ENCODE measurements around the gene CDKN2AIPNL. TPM values are rescaled to one million over a fixed set of nuclear protein-coding genes. Genes with fewer than 3 reads are reported as not detected.
A peak's percentile ranks its signal among the peaks of the same experiment; 100 is the strongest.

Gene CDKN2AIPNL, protein sequence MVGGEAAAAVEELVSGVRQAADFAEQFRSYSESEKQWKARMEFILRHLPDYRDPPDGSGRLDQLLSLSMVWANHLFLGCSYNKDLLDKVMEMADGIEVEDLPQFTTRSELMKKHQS
- 10 to 100 TPM; 44.0 to 44.4 (median 44.0) TPM for total RNA-seq

- DNase-seq (peak; percentile 87), ATAC-seq (peak; percentile 100)
- H3K9me3 Mint-ChIP-seq: no peaks in the 10 kb centered on the region
- peaks cover 34% of the 10 kb centered on the region for H3K4me1 Mint-ChIP-seq (ENCODE audit: low read depth)
- H3K4me3 Mint-ChIP-seq: peak within 1 kb of the TSS; percentile 93
- peaks cover 9% of the 10 kb centered on the region for H3K36me3 Mint-ChIP-seq (ENCODE audit: insufficient read depth)
- no peaks in the 10 kb centered on the region for H3K27me3 Mint-ChIP-seq (ENCODE audit: low read depth)
Observed at GRCh38 chr5:134411546-134412266, at the start of gene CDKN2AIPNL. Gene CDKN2AIPNL (minus strand): TSS chr5:134411881. CDS start chr5:134411854, 27 bp downstream.

DNA sequence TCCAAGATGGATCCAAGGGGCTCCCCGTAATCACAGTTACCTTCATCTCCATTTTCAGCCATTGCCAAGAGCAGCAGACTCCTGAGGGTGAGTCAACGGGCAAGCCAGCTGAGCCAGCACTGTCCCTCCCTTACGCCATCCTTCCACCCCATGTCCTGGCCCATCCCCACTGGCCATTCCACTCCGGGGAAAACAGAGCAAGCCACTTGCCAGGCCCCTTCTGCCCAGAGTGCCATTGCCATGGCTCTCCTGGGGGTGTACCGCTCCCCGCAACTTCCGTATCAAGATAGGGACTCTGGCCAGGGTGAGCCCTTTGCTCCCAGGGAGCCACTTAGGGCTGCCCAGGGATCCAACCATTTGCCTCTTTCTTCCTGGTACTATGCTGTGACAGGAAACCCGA, 48.9 kb upstream of the CDKN2AIPNL start:
- H3K4me3 Mint-ChIP-seq: no peak overlapping the region
- H3K27me3 Mint-ChIP-seq (ENCODE audit: low read depth): no peaks in the 10 kb centered on the region
- H3K36me3 Mint-ChIP-seq (ENCODE audit: insufficient read depth): no peaks in the 10 kb centered on the region
- ATAC-seq (no peak), DNase-seq (no peak)
- H3K9me3 Mint-ChIP-seq: no peaks in the 10 kb centered on the region
- peaks cover 4% of the 10 kb centered on the region for H3K4me1 Mint-ChIP-seq (ENCODE audit: low read depth)

- Mint-ChIP-seq H3K36me3 (ENCODE audit: insufficient read depth) (no peaks in the 10 kb centered on the region), H3K4me1 (ENCODE audit: low read depth) (no peaks in the 10 kb centered on the region), H3K27me3 (ENCODE audit: low read depth) (no peaks in the 10 kb centered on the region), H3K4me3 (no peak overlapping the region), H3K9me3 (no peaks in the 10 kb centered on the region)
- DNase-seq (no peak), ATAC-seq (no peak)
Observed at GRCh38 chr5:134459491-134459890, 47.8 kb upstream of the CDKN2AIPNL start.

DNA sequence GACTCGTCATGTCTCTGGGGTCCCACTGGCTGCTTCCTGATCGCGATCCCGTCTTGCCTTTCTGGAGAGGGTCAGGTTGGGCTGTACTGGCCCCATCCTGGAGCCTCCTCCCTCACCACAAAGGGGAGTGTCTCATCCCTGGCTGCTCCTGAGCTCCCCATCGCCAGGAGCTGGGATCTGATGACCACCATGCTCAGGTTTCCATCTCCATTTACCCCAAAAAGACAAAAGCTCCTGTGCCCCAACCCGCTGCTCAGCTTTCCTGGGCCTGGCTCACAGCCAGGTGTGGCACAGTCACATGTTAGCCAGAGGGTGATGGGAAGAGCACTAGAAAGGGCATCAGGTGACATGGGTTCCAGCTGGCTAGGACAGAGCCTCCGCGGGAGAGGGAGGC, 47.3 kb upstream of the CDKN2AIPNL start:
- Mint-ChIP-seq H3K27me3 (ENCODE audit: low read depth) (no peaks in the 10 kb centered on the region), H3K4me3 (no peak overlapping the region), H3K36me3 (ENCODE audit: insufficient read depth) (no peaks in the 10 kb centered on the region), H3K4me1 (ENCODE audit: low read depth) (no peaks in the 10 kb centered on the region), H3K9me3 (no peaks in the 10 kb centered on the region)
- no peak for DNase-seq
- no peak for ATAC-seq

DNA sequence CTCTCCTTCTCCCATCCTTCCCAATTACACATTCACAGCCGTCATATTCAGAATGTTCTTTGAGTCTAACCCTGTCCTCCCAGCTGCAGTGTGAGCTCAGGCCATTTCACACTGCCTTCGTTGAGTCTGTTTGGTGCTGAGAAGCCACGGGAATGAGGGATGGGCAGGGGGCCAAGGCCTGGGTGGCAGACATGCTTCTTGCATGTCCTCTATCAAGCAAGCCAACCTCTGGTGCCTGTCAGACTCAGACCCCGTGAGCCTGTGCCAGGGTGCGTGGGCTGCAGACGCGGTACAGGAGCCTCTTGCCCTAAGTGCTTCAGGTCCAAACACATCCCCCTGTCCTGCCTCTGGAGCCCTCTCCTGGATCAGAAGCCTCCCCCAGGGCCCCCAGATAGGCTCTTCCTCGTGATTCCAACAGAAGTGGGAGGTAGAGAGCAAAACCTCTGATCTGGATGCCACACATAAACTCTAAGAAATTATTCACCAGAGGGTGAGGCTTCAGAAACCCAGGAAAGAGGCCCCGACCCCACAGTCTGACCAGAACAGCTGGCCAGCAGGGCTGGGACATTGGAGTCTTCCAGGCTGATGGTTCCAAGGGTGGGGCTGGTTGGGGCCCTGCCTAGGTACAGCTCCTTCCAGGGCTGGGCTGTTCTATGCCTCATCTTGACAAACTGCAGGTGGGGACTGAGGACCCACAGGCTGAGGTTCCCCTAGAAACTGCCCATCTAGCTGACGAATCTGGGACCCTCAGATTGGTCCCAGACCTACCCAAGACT, 46.7 kb upstream of the CDKN2AIPNL start:
- DNase-seq: no peak
- ATAC-seq: no peak
- Mint-ChIP-seq H3K9me3 (no peaks in the 10 kb centered on the region), H3K36me3 (ENCODE audit: insufficient read depth) (no peaks in the 10 kb centered on the region), H3K27me3 (ENCODE audit: low read depth) (no peaks in the 10 kb centered on the region), H3K4me1 (ENCODE audit: low read depth) (no peaks in the 10 kb centered on the region), H3K4me3 (no peak overlapping the region)

DNA sequence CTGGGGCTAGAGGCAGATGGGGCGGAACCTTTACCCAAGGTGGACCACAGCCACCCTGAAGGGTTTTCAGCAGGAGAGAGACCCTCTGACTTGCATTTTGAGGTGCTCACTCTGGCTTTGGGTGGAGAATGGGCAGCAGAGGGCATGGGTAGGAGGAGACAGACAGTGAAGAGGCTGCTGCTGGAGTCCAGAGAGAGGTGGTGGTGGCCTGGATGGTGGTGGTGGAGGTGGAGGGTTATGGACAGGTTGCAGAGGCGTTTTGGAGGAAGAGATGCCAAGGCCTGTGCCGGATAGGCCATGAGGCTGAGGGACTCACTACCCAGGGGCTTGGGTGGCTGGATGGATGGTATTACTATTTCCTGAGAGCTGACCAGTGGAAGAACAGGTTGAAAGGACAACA, 46.1 kb upstream of the CDKN2AIPNL start:
- Mint-ChIP-seq H3K4me3 (no peak overlapping the region), H3K36me3 (ENCODE audit: insufficient read depth) (no peaks in the 10 kb centered on the region), H3K4me1 (ENCODE audit: low read depth) (no peaks in the 10 kb centered on the region), H3K27me3 (ENCODE audit: low read depth) (no peaks in the 10 kb centered on the region), H3K9me3 (no peaks in the 10 kb centered on the region)
- no peak for ATAC-seq
- no peak for DNase-seq

DNA sequence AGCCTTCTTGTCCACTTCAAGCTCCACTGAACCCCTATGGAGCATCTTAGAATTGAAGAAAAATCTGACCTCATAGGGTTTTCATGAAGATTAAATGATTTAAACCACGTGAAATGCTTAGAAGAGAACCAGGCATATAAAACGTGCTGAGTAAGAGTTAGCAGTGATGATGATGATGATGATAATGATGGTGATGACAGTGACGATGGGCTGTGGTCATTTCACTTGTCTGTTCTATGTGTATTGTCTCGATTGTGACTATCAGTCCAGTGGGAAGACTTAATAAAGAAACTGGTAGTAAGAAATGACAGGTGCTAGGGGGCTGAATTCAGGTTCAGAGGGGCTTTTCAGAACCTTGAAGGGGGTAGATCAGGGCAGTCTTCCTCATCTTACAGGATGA, 45.1 kb upstream of the CDKN2AIPNL start:
- no peaks in the 10 kb centered on the region for H3K4me1 Mint-ChIP-seq (ENCODE audit: low read depth)
- H3K27me3 Mint-ChIP-seq (ENCODE audit: low read depth): no peaks in the 10 kb centered on the region
- no peaks in the 10 kb centered on the region for H3K36me3 Mint-ChIP-seq (ENCODE audit: insufficient read depth)
- H3K4me3 Mint-ChIP-seq: no peak overlapping the region
- no peak for ATAC-seq
- DNase-seq: no peak
- H3K9me3 Mint-ChIP-seq: no peaks in the 10 kb centered on the region

DNA sequence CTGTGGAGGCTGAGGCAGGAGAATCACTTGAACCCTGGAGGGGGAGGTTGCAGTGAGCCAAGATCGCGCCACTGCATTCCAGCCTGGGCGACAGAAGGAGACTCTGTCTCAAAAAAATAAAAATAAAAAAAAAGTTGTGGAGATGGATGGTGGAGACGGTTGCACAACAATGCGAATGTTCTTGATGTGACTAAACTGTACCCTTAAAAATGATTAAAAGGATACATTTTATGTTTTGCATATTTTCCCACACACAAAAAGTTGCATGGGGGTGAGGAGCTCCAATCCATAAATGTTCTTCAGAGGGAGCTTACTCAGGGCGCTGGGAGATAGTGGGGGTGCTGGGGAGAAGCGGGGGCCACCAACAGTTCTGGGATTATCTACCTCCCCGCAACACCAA, 43.8 kb upstream of the CDKN2AIPNL start:
- Mint-ChIP-seq H3K9me3 (no peaks in the 10 kb centered on the region), H3K4me3 (no peak overlapping the region), H3K36me3 (ENCODE audit: insufficient read depth) (no peaks in the 10 kb centered on the region), H3K27me3 (ENCODE audit: low read depth) (no peaks in the 10 kb centered on the region), H3K4me1 (ENCODE audit: low read depth) (no peaks in the 10 kb centered on the region)
- DNase-seq: no peak
- no peak for ATAC-seq

DNA sequence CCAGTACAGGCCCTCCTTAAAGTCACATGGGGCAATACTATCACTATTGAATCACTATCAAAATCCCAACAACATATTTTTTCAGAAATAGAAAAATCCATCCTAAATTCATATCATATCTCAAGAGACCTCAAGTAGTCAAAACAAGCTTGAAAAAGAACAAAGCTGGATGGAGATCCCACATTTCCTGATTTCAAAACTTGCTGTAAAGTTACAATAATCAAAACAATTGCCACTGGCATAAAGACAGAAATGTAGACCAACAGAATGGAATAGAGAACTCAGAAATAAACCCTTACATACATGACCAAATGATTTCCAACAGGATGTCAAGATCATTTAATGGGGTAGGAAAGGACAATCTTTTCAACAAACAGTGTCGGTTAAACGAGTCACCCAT, 41.3 kb upstream of the CDKN2AIPNL start:
- H3K4me3 Mint-ChIP-seq: no peak overlapping the region
- H3K4me1 Mint-ChIP-seq (ENCODE audit: low read depth): peaks cover under 1% of the 10 kb centered on the region
- H3K36me3 Mint-ChIP-seq (ENCODE audit: insufficient read depth): no peaks in the 10 kb centered on the region
- H3K9me3 Mint-ChIP-seq: no peaks in the 10 kb centered on the region
- ATAC-seq (no peak), DNase-seq (no peak)
- H3K27me3 Mint-ChIP-seq (ENCODE audit: low read depth): no peaks in the 10 kb centered on the region

DNA sequence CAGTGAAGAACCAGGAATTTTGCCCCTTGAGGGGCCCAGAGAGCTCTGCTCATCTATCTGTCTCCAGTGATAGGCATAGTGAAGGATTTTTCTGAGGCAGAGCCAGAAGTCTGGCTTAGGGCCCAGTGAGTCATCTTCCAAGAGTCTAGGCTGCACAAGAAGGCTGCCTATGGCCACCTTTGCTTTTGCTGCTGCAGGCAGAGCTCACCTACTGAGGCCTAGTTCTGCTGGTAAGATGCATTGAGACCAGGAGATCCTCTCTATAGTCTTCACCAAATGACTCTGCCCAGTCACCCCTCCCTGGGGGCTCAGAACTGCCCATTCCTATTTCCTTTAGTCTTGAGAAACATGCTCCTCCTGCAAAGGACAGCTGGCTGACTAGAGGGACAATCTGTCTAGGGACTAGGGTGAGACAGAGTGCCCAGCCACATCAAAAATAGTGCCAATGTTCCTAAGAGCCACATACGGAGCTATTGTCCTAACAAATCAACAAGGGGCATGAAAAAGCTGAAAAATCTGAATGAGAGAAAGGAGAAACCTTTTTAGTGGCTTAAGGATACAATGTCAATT, 40.3 kb upstream of the CDKN2AIPNL start:
- H3K4me3 Mint-ChIP-seq: no peak overlapping the region
- peaks cover 2% of the 10 kb centered on the region for H3K4me1 Mint-ChIP-seq (ENCODE audit: low read depth)
- no peaks in the 10 kb centered on the region for H3K36me3 Mint-ChIP-seq (ENCODE audit: insufficient read depth)
- H3K27me3 Mint-ChIP-seq (ENCODE audit: low read depth): no peaks in the 10 kb centered on the region
- no peak for DNase-seq
- no peak for ATAC-seq
- no peaks in the 10 kb centered on the region for H3K9me3 Mint-ChIP-seq

DNA sequence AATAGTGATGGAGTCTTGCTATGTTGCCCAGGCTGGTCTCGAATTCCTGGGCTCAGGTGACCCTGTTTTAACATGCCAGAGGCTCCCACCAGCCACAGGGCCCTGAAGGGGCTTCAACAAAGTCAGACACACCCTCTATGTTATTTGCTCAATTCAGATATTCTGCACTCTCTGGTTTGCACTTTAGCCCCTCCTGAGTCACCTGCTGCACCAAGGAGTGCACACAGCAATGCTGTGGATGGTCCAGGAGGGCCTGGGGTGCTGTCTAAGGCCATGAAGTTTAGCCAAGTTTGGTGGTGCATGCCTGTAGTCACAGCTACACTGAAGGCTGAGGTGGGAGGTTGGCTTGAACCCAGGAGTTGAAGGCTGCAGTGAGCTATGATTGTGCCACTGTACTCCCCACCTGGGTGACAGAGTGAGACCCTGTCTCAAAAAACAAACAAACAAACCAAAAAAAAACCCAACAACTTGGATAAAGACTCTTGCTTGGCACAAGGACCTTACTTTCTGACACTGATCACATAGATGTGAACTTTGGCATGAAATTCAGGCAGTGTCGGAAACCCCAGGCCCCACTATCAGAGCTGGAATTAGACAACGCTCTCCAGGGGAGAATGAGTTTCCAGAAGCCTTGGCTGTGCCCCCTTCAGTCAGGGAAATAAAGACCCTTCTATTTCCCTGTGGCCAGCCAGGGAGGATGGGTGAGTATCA, 39.7 kb upstream of the CDKN2AIPNL start:
- DNase-seq (no peak), ATAC-seq (no peak)
- Mint-ChIP-seq H3K4me1 (ENCODE audit: low read depth) (peaks cover 4% of the 10 kb centered on the region), H3K27me3 (ENCODE audit: low read depth) (no peaks in the 10 kb centered on the region), H3K36me3 (ENCODE audit: insufficient read depth) (no peaks in the 10 kb centered on the region), H3K9me3 (no peaks in the 10 kb centered on the region), H3K4me3 (no peak overlapping the region)

DNA sequence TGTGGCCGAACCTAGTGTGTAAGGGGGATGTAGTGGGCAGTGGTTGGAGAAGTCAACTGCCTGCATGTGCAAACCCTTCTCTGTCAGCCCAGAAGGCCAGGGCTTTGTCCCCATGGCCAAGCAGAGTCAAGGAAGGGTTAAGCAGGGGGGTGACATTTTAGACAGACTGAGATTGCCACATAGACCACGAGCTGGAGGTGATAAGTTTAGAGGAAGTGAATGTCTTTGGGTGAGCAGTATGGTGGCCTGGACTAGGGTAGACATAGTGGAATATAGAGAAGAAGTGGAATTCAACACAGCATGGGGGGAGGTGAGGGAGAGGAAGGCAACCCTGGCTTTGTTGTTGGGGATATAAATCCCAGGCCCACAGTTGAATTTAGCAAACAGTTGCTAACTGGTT, 38.7 kb upstream of the CDKN2AIPNL start:
- ATAC-seq: no peak
- no peak overlapping the region for H3K4me3 Mint-ChIP-seq

DNA sequence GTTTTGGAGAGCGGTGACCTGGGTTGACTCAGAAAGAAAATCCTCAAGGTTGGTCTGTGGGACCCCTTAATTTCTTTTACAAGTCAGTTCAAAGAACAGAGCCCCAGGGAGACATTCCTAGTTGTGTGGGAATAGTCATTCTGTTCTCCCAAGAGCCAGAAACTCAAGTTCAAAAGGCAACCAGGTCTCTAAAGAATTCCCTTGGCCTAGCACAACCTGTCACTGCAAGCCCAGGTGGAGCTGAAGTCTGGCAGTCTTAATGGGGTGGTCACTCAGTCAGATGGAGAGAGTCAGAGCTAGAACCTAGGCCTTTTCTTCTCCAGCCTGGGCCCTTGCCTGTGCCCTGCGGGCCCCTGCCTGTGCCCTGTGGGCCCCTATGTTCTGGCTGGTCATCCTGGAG, 37.5 kb upstream of the CDKN2AIPNL start:
- no peaks in the 10 kb centered on the region for H3K27me3 Mint-ChIP-seq (ENCODE audit: low read depth)
- H3K4me3 Mint-ChIP-seq: no peak overlapping the region

More for the DNA sequence above, 38.7 kb upstream of the CDKN2AIPNL start:
- no peaks in the 10 kb centered on the region for H3K36me3 Mint-ChIP-seq (ENCODE audit: insufficient read depth)
- H3K27me3 Mint-ChIP-seq (ENCODE audit: low read depth): no peaks in the 10 kb centered on the region
- no peak for DNase-seq
- no peaks in the 10 kb centered on the region for H3K9me3 Mint-ChIP-seq
- H3K4me1 Mint-ChIP-seq (ENCODE audit: low read depth): peaks cover 4% of the 10 kb centered on the region

GRCh38 chr5:134447815-134448520, 36.3 kb upstream of the CDKN2AIPNL start:
- ATAC-seq: no peak
- no peak for DNase-seq
- no peaks in the 10 kb centered on the region for H3K36me3 Mint-ChIP-seq (ENCODE audit: insufficient read depth)
- no peaks in the 10 kb centered on the region for H3K9me3 Mint-ChIP-seq
- peaks cover 6% of the 10 kb centered on the region for H3K4me1 Mint-ChIP-seq (ENCODE audit: low read depth)
- H3K27me3 Mint-ChIP-seq (ENCODE audit: low read depth): no peaks in the 10 kb centered on the region
- H3K4me3 Mint-ChIP-seq: no peak overlapping the region

More for the DNA sequence above, 37.5 kb upstream of the CDKN2AIPNL start:
- peaks cover 6% of the 10 kb centered on the region for H3K4me1 Mint-ChIP-seq (ENCODE audit: low read depth)
- H3K36me3 Mint-ChIP-seq (ENCODE audit: insufficient read depth): no peaks in the 10 kb centered on the region
- no peaks in the 10 kb centered on the region for H3K9me3 Mint-ChIP-seq
- ATAC-seq (no peak), DNase-seq (no peak)

Measured in activated T-cell treated with anti-CD3 and anti-CD28 coated beads, Interleukin-2, amount 50 U/mL, for 4 hours (primary cell).